HEK293 (cell line): ENCODE results near the gene TP53AIP1.

Experiments used
- CTCF ChIA-PET: fragments of 350-600 bp; formaldehyde crosslinking; extraction: SDS; loops from one replicate; lab custom pipeline; 2021; ENCODE audit warnings: antibody characterized with exemption; lab: Yijun Ruan, JAX
- POLR2A ChIA-PET: fragments of 300-600 bp; formaldehyde crosslinking; extraction: SDS; loops from one replicate; lab custom pipeline; 2020; ENCODE audit warnings: antibody characterized with exemption, inconsistent platforms; lab: Yijun Ruan, JAX
- H3K27ac ChIP-seq: fragments of 200-500 bp; sonication (Bioruptor generic); 2 replicates; pipeline ENCODE4 v1.5.1; 2014; ENCODE audit warnings: low read depth, low read length, control low read depth, inconsistent platforms; ENCODE audit errors: extremely low read depth
- H3K36me3 ChIP-seq, 2 experiments: fragments of 200-500 bp in 1 of 2; sonication (Bioruptor generic) in 1 of 2; 1 replicate in 1 of 2; 2 replicates in 1 of 2; pipeline ENCODE4 v1.5.1; 2014 to 2017; ENCODE audit warnings: inconsistent platforms in 2 of 2, low read length in 2 of 2; ENCODE audit not compliant: control insufficient read depth in 2 of 2, insufficient read depth in 1 of 2
- H3K4me1 ChIP-seq: fragments of 200-500 bp; sonication (Bioruptor generic); 2 replicates; pipeline ENCODE4 v1.5.1; 2014; ENCODE audit warnings: mild to moderate bottlenecking, low read length, inconsistent platforms; ENCODE audit not compliant: control insufficient read depth, insufficient read depth
- H3K4me3 ChIP-seq: 2 replicates; pipeline ENCODE4 v1.5.1; 2011; ENCODE audit warnings: low read depth, mild to moderate bottlenecking, control low read depth, low read length, moderate library complexity
- H3K9me3 ChIP-seq: fragments of 200-500 bp; sonication (Bioruptor generic); 2 replicates; pipeline ENCODE4 v1.5.1; 2014; ENCODE audit warnings: low read depth, low read length, inconsistent platforms; ENCODE audit not compliant: control insufficient read depth, insufficient read depth
- EGR2 ChIP-seq: fragments of 450-650 bp; formaldehyde crosslinking; IDR thresholded peaks from 2 replicates; pipeline ENCODE4 v1.5.1; 2016; ENCODE audit warnings: low read depth, missing biosample characterization, missing genetic modification characterization
- FEZF1 ChIP-seq: fragments of 450-650 bp; formaldehyde crosslinking; IDR thresholded peaks from 2 replicates; pipeline ENCODE4 v1.5.1; 2016; ENCODE audit warnings: missing biosample characterization, missing genetic modification characterization
- GLIS1 ChIP-seq: fragments of 450-650 bp; formaldehyde crosslinking; IDR thresholded peaks from 2 replicates; pipeline ENCODE4 v1.5.1; 2016; ENCODE audit warnings: missing biosample characterization, missing genetic modification characterization
- HOXA7 ChIP-seq: sonication (generic); formaldehyde crosslinking; IDR thresholded peaks from 2 replicates; pipeline ENCODE4 v1.8.1; 2022; ENCODE audit warnings: missing genetic modification reagents, borderline replicate concordance
- KLF16 ChIP-seq: fragments of 450-650 bp; formaldehyde crosslinking; IDR thresholded peaks from 2 replicates; pipeline ENCODE4 v1.5.1; 2017; ENCODE audit warnings: missing biosample characterization, missing genetic modification characterization
- MEIS1 ChIP-seq: sonication (generic); formaldehyde crosslinking; IDR thresholded peaks from 2 replicates; pipeline ENCODE4 v1.8.1; 2022; ENCODE audit warnings: missing genetic modification reagents, mild to moderate bottlenecking, borderline replicate concordance
- ZBTB17 ChIP-seq: fragments of 450-650 bp; formaldehyde crosslinking; IDR thresholded peaks from 2 replicates; pipeline ENCODE4 v1.5.1; 2016; ENCODE audit warnings: missing biosample characterization, missing genetic modification characterization
- ZBTB26 ChIP-seq: fragments of 450-650 bp; formaldehyde crosslinking; optimal IDR thresholded peaks from 2 replicates; pipeline ENCODE3; 2016; ENCODE audit warnings: missing biosample characterization, mild to moderate bottlenecking, missing genetic modification characterization
- ZIC2 ChIP-seq: fragments of 450-650 bp; formaldehyde crosslinking; IDR thresholded peaks from 2 replicates; pipeline ENCODE4 v1.5.1; 2016; ENCODE audit warnings: missing biosample characterization, missing genetic modification characterization
- ZNF26 ChIP-seq: fragments of 450-650 bp; formaldehyde crosslinking; IDR thresholded peaks from 2 replicates; pipeline ENCODE4 v1.5.1; 2016; ENCODE audit warnings: missing biosample characterization, missing genetic modification characterization
- ZNF366 ChIP-seq: fragments of 450-650 bp; formaldehyde crosslinking; conservative IDR thresholded peaks from 2 replicates; pipeline ENCODE4 v1.5.1; 2016; ENCODE audit warnings: missing biosample characterization, missing genetic modification characterization
- ZNF529 ChIP-seq: fragments of 450-650 bp; formaldehyde crosslinking; IDR thresholded peaks from 2 replicates; pipeline ENCODE4 v1.5.1; 2017; ENCODE audit warnings: missing genetic modification characterization, missing biosample characterization; ENCODE audit not compliant: insufficient replicate concordance
- TF ChIP-seq, protein P1 (sequence below): fragments of 450-650 bp; formaldehyde crosslinking; IDR thresholded peaks from 2 replicates; pipeline ENCODE4 v1.5.1; 2016; ENCODE audit warnings: missing biosample characterization, missing genetic modification characterization

The TP53AIP1 gene

GRCh38 chr11:128919216-128919615, 23.5 kb downstream of the TP53AIP1 start (continued):
- no peak for TF ChIP-seq ZBTB26 (tag by site-specific recombination)
- TF ChIP-seq HOXA7 (CRISPR knock-in tag), result no peak
- TF ChIP-seq FEZF1 (tag by site-specific recombination), result no peak

GRCh38 chr11:128917144-128917724, 25.4 kb downstream of the TP53AIP1 start:
- Histone ChIP-seq H3K27ac (no peak overlapping the region), H3K36me3 (no peaks in the 10 kb centered on the region), H3K9me3 (no peaks in the 10 kb centered on the region), H3K4me1 (no peaks in the 10 kb centered on the region), H3K4me3 (no peak overlapping the region)
- ChIA-PET POLR2A (no interaction called here), CTCF (interaction anchor here (0.6 to 0.8 kb wide), 2 partner anchors 38 to 638 kb away, joined by 3 to 4 read pairs; no protein-coding TSS in a partner anchor)
- peak; percentile 72 for TF ChIP-seq ZIC2 (tag by site-specific recombination)
- TF ChIP-seq, protein P1, sequence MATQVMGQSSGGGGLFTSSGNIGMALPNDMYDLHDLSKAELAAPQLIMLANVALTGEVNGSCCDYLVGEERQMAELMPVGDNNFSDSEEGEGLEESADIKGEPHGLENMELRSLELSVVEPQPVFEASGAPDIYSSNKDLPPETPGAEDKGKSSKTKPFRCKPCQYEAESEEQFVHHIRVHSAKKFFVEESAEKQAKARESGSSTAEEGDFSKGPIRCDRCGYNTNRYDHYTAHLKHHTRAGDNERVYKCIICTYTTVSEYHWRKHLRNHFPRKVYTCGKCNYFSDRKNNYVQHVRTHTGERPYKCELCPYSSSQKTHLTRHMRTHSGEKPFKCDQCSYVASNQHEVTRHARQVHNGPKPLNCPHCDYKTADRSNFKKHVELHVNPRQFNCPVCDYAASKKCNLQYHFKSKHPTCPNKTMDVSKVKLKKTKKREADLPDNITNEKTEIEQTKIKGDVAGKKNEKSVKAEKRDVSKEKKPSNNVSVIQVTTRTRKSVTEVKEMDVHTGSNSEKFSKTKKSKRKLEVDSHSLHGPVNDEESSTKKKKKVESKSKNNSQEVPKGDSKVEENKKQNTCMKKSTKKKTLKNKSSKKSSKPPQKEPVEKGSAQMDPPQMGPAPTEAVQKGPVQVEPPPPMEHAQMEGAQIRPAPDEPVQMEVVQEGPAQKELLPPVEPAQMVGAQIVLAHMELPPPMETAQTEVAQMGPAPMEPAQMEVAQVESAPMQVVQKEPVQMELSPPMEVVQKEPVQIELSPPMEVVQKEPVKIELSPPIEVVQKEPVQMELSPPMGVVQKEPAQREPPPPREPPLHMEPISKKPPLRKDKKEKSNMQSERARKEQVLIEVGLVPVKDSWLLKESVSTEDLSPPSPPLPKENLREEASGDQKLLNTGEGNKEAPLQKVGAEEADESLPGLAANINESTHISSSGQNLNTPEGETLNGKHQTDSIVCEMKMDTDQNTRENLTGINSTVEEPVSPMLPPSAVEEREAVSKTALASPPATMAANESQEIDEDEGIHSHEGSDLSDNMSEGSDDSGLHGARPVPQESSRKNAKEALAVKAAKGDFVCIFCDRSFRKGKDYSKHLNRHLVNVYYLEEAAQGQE (tag by site-specific recombination), result no peak

GRCh38 chr11:128916681-128917080, 26.0 kb downstream of the TP53AIP1 start:
- POLR2A ChIA-PET, result no interaction called here
- H3K4me1 ChIP-seq, result no peaks in the 10 kb centered on the region
- TF ChIP-seq FEZF1 (tag by site-specific recombination), result no peak
- TF ChIP-seq GLIS1 (tag by site-specific recombination), result peak; percentile 22; the same call in 1 of the 2 replicates
- no peak overlapping the region for H3K4me3 ChIP-seq
- H3K36me3 ChIP-seq, result no peaks in the 10 kb centered on the region
- CTCF ChIA-PET, result interaction anchor here (0.6 to 0.8 kb wide), 2 partner anchors 39 to 637 kb away, joined by 3 to 4 read pairs; no protein-coding TSS in a partner anchor
- no peak overlapping the region for H3K27ac ChIP-seq
- no peaks in the 10 kb centered on the region for H3K9me3 ChIP-seq

- ChIA-PET POLR2A (no interaction called here), CTCF (no interaction called here)
- Histone ChIP-seq H3K4me3 (no peak overlapping the region), H3K36me3 (no peaks in the 10 kb centered on the region), H3K4me1 (no peaks in the 10 kb centered on the region), H3K27ac (no peak overlapping the region), H3K9me3 (no peaks in the 10 kb centered on the region)
- TF ChIP-seq MEIS1 (no peak), ZBTB17 (peak; percentile 91), ZNF366 (tag by site-specific recombination) (peak; percentile 82), EGR2 (no peak), GLIS1 (tag by site-specific recombination) (no peak)
These were observed 26.6 kb downstream of the TP53AIP1 start for GRCh38 chr11:128916037-128916572.

- H3K9me3 ChIP-seq, result no peaks in the 10 kb centered on the region
- H3K4me3 ChIP-seq, result no peak overlapping the region
- ChIA-PET POLR2A (interaction anchor here (0.5 kb wide), 1 partner anchor 1087 kb away, joined by 3 read pairs; the partner anchor contains the start of gene PRDM10), CTCF (interaction anchor here (0.6 kb wide), 1 partner anchor 112 kb away, joined by 4 read pairs; no protein-coding TSS in a partner anchor)
- H3K4me1 ChIP-seq, result no peaks in the 10 kb centered on the region
- H3K36me3 ChIP-seq, result no peaks in the 10 kb centered on the region
- H3K27ac ChIP-seq, result no peak overlapping the region
- TF ChIP-seq KLF16 (tag by site-specific recombination) (no peak), ZNF26 (tag by site-specific recombination) (no peak), ZNF529 (tag by site-specific recombination) (no peak)
These were observed 27.5 kb downstream of the TP53AIP1 start for GRCh38 chr11:128915149-128915521.
